GM15510 (cell line): Measurements from ENCODE around the gene MRC2.
A peak's percentile ranks its signal among the peaks of the same experiment; 100 is the strongest.

Experiments
- POLR2A ChIP-seq: IDR thresholded peaks from 3 replicates; pipeline ENCODE4 v1.6.1; 2011; ENCODE audit warnings: borderline replicate concordance; ENCODE audit not compliant: insufficient read length; ENCODE audit errors: extremely low read depth

Gene MRC2

GRCh38 chr17:62719586-62719985 is 92.1 kb downstream of the MRC2 start:
- TF ChIP-seq POLR2A, result no peak

DNA sequence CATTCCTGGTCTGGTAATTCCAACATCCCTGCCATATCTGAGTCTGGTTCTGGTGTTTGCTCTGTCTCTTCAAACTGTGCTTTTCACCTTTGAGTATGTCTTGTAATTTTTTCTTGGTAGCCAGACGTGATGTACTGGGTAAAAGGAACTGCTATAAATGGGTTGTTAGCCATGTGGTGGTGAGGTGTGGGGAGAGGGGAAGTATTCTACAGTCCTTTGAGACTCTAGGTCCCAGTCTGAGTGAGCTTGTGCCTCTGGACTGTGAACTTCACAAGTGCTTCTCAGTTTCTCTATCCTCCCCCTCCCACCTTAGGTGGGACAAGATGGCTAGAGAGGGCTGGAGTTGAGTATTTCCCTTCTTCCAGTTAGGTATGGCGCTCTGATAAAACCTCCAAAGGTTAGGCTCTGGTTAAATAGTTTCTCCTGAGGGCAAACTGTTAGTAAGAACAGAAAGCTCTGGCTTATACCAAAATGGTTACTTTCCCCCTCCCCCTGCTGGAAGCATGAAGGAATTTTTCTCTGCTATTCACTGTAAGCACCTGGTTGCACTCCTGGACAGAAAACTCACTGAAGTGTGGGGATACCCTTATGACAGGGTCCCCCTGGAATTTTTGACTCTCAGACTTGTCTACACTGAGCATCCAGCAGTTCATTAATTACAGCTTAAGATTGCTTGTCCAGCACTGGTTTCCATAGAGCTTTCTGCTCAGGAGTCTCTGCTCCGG is 92.8 kb downstream of the MRC2 start:
- no peak for TF ChIP-seq POLR2A

DNA sequence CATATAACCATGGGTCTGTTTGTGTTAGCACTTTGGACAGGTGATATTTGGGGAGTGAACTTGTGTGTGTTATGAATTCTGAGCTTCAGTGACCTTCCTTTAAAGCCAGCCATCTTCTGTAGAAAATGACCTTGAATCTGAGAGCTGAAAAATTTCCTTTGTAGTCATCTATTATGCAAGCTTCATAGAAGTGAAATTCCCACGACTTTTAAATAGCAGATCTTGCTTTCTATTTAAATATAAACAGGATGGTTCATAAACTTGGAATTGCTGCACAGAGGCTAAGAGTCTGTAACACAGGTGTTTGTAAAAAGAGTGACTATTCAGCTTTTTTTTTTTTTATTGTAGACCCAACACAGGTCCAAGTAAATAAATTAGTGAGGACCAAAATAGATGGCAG is 95.2 kb downstream of the MRC2 start:
- TF ChIP-seq POLR2A, result no peak

GRCh38 chr17:62723842-62724241 is 96.4 kb downstream of the MRC2 start:
- TF ChIP-seq POLR2A, result no peak

GRCh38 chr17:62724398-62725146 is 97.1 kb downstream of the MRC2 start:
- TF ChIP-seq POLR2A, result peak; percentile 24

- no peak for TF ChIP-seq POLR2A
These were observed 98.3 kb downstream of the MRC2 start for GRCh38 chr17:62725791-62726249.

DNA sequence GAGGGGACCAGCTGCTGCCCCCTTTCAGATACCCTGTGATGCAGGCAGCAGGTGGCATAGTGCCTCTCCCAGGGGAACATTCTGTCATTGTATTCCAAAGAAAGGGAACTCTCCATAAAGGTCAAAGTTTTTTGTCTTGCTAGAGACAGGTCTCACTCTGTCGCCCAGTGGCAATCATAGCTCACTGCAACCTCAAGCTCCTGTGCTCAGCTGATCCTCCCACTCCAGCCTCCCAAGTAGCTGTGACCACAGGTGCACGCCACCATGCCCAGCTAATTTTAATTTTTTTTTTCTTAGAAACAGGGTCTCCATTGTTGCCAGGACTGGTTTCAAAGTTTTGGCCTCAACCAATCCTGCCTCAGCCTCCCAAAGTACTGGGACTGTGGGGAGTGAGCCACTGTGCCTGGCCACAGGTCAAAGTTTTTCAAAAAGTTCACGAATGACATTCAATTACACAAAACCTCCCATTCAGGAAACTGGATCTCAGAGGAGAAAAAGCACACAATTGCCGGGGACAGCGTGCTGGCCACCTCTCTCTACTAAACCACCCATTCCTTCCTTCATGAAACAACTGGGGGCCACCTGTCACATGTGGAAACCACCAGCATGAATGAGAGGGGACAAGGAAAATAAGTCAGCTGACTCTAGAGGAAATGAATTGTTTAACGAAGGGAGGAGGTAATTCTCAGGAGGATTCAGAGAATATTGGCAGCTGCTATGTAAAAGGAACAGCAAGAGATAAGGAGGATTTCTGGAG is 100.6 kb downstream of the MRC2 start:
- no peak for TF ChIP-seq POLR2A

- no peak for TF ChIP-seq POLR2A
These were observed 104.7 kb downstream of the MRC2 start for GRCh38 chr17:62732125-62732524.

GRCh38 chr17:62735044-62735651 is 107.7 kb downstream of the MRC2 start:
- TF ChIP-seq POLR2A, result no peak

DNA sequence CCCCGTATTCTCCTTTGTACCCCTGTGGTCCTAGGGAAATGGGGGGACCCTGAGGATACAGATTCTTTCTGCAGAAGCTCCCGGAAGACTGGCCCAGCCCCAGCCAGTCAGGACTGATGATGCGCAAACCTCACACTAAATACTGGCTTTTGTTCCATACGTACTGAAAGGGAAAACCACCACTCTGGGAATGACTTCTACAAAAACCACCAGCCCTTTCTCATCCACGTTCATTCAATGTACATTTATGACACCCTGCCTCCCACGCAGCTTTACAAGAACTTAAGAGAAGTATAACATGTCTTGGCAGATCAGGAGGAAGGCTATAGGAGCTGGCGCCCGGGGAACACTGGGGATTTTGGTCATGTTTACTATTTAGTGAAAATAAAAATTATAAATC is 110.0 kb downstream of the MRC2 start:
- TF ChIP-seq POLR2A, result no peak

- TF ChIP-seq POLR2A, result no peak
These were observed 110.8 kb downstream of the MRC2 start for GRCh38 chr17:62738281-62738680.

DNA sequence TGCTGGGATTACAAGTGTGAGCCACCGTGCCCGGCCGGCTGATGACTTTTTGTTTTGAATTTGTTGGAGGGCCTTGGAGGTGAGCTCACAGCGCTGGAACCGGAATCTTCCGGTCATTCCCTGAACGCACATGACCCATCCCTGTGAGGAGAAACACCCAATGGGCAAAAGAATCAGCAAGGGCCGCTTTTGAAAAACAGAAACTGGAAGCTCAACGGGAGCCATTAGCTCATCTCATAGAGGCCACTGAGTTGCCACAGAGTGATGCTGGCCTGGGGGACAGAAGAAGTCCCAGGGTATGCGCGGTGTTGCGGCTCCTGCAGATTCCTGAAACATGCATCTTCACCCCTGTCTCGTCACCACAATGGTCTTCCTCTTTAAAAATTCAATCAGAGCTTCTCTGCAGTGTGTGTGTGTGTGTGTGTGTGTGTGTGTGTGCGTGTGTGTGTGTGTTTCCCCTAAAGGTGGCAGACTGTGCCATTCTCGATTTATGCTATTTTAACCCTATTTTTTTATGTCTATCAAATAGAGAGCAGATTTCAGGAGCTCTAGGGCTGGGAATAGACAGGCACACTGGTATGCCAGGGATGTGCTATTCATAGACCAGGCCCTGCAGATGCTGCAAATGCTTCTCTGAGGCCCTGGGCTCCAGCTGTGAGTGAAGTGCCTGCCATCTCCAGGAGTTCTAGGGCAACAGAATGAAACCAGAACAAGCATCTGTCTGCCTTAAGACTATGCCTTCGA is 112.3 kb downstream of the MRC2 start:
- TF ChIP-seq POLR2A, result no peak

DNA sequence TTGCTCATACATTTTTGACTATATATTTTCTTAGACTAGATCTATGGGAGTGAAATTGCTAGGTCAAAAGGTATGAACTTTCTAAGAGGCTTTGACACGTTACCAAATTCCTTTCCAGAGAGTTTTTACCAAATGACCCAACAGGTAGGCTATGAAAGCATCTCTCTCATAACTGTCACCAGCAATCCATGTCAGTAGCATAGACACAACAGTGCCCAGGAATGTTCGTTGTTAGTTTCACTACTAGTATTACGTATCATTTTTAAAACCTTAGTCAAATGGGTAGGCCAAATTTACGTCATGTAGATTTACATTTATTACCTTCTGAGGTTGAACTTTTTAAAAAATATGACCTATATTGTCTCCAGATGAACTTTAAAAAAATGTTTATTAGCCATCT is 113.8 kb downstream of the MRC2 start:
- no peak for TF ChIP-seq POLR2A
